ENCODE measurements around the gene VDAC1.

The VDAC1 gene

DNA sequence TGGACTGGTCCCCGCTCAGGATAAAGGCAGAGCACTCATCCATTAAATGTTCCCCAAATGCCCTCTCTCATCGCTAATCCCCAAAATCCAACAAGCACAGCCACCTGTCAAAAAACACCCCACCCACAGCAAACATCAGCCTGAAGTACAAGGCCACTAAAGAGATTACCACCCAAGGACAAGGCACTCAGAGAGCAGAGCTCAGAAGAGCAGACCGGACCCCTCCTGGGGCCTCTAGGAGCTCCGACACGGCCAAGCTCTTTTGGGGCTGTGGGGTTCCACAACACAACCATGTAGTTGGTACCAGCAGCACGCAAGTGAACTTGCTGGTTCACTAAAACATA is 9.8 kb downstream of the VDAC1 start:
- Histone ChIP-seq H3K4me3 (ENCODE audit: low read depth, low read length) (no peak overlapping the region), H3K4me1 (peaks cover 8% of the 10 kb centered on the region), H3K27me3 (no peaks in the 10 kb centered on the region), H3K36me3 (peaks cover 39% of the 10 kb centered on the region), H3K9me3 (no peaks in the 10 kb centered on the region)
- TF ChIP-seq, protein P1, sequence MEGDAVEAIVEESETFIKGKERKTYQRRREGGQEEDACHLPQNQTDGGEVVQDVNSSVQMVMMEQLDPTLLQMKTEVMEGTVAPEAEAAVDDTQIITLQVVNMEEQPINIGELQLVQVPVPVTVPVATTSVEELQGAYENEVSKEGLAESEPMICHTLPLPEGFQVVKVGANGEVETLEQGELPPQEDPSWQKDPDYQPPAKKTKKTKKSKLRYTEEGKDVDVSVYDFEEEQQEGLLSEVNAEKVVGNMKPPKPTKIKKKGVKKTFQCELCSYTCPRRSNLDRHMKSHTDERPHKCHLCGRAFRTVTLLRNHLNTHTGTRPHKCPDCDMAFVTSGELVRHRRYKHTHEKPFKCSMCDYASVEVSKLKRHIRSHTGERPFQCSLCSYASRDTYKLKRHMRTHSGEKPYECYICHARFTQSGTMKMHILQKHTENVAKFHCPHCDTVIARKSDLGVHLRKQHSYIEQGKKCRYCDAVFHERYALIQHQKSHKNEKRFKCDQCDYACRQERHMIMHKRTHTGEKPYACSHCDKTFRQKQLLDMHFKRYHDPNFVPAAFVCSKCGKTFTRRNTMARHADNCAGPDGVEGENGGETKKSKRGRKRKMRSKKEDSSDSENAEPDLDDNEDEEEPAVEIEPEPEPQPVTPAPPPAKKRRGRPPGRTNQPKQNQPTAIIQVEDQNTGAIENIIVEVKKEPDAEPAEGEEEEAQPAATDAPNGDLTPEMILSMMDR (IDR thresholded peaks at IDR 0.05; ENCODE audit: low read depth, low read length): no peak
- DNase-seq: no peak

GRCh38 chr5:133994297-133994989 is 10.3 kb downstream of the VDAC1 start:
- TF ChIP-seq, protein P1 (IDR thresholded peaks at IDR 0.05; ENCODE audit: low read depth, low read length): no peak
- Histone ChIP-seq H3K9me3 (no peaks in the 10 kb centered on the region), H3K27me3 (no peaks in the 10 kb centered on the region), H3K4me3 (ENCODE audit: low read depth, low read length) (no peak overlapping the region), H3K36me3 (peaks cover 41% of the 10 kb centered on the region), H3K4me1 (peaks cover 8% of the 10 kb centered on the region)
- no peak for DNase-seq

DNA sequence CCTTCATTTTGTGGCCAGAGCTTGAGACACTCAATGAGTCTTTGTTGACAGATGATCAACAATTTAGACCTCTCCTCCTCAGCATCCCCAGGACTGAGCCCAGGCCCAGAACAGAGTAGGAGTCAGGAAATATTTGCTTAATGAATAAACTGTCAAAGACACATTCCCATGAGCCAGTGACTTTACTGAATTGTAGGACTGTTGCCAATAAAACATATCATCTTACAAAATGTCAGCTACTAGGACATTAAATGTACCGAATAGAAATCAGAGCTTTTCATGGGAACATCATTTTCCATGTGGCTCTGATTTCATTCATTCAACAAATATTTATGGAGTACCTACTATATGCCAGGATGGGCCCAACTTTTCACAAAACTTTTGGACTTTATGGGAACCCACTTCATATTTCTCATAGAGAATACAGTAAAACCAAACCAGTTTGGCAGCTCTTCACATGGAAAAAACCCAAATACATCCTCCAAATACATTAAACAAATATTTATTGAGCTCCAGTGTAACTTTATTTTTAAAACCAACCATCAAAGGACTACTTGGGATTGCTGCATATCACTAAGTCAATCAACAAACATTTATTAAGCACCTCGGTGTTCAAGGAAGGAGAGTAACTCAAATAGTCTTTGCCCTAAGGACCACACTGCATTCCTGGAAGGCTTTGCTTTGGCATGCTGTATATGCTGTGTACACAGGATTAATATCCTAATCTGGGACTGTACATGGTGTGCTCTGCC is 11.4 kb downstream of the VDAC1 start:
- no peak for DNase-seq
- H3K9me3 ChIP-seq: no peaks in the 10 kb centered on the region
- TF ChIP-seq, protein P1 (IDR thresholded peaks at IDR 0.05; ENCODE audit: low read depth, low read length): no peak
- peaks cover 8% of the 10 kb centered on the region for H3K4me1 ChIP-seq
- H3K4me3 ChIP-seq (ENCODE audit: low read depth, low read length): no peak overlapping the region
- no peaks in the 10 kb centered on the region for H3K27me3 ChIP-seq
- H3K36me3 ChIP-seq: peaks cover 49% of the 10 kb centered on the region

DNA sequence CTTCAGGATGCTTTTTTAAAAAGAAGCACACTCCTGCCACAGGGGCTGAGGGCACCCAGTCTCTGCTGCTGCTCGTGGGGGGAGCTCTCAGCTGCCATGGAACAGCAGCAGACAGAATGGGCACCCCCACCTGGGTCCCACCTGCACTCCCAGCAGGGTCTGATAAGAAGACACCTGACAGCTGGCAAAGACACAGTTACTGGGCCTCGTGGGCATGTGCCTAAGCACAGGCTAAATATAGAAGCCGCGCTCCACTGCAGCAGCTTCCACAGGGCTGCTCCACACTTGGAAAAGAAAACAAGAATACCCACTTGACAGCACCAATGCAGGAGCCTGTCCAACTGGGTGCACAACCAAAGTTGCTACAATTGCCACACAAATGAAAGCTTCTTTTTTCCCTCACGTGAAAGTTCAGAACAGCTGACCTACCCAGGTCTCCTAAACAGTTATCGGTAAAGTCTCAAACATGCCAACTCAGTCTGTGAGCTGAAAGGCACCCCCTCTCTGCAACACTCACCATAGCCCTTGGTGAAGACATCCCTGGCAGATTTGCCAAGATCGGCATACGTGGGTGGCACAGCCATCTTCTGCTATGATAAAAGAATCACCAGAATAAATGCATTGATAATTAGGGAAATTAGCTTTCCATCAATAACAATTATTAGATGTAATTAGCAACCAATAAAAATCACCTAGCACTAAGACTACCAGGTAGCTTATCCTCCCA is 12.2 kb downstream of the VDAC1 start:
- H3K4me3 ChIP-seq (ENCODE audit: low read depth, low read length): no peak overlapping the region
- no peaks in the 10 kb centered on the region for H3K27me3 ChIP-seq
- H3K36me3 ChIP-seq: peaks cover 55% of the 10 kb centered on the region
- H3K9me3 ChIP-seq: no peaks in the 10 kb centered on the region
- DNase-seq: no peak
- peaks cover 8% of the 10 kb centered on the region for H3K4me1 ChIP-seq
- TF ChIP-seq, protein P1 (IDR thresholded peaks at IDR 0.05; ENCODE audit: low read depth, low read length): no peak

DNA sequence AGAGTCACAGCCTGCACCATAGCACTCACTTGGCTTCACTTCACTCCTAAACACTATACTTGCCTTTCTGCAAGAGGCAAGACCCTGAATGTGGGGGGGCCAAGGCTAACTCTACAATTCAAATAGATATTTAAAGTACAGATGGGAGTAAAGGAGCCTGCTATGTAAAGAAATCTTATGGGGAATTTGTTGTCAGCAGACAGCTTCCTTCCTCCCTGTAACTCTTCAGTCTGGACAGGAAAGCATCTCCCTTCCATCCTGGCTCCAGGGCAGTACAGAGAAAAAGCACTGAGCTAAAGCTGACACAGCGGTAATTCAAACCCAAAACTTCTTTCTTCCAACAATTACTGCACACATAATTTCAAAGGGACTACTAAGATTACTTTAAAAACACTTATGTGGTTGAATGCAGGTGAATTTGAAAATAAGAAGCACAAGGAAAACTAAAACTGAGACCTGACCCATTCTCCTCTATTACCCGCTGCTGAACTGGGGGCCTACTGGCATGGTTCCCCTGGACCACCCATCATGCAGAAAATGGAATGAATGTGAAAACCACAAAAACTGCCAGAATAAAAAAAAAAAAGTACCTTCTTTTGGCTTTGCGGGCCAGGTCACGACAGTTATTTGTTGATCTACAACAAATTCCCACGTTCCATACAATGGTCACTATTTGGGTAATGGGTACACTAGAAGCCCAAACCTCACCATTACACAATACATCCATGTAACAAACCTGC is 13.4 kb downstream of the VDAC1 start:
- peaks cover 5% of the 10 kb centered on the region for H3K4me1 ChIP-seq
- peaks cover 68% of the 10 kb centered on the region for H3K36me3 ChIP-seq
- no peak overlapping the region for H3K4me3 ChIP-seq (ENCODE audit: low read depth, low read length)
- TF ChIP-seq, protein P1 (IDR thresholded peaks at IDR 0.05; ENCODE audit: low read depth, low read length): no peak
- H3K9me3 ChIP-seq: no peaks in the 10 kb centered on the region
- no peak for DNase-seq
- H3K27me3 ChIP-seq: no peaks in the 10 kb centered on the region
